GM12872 (cell line): ENCODE data around the gene RCL1.

ENCODE experiments used
- TF ChIP-seq, protein P1 (sequence below): IDR thresholded peaks from 3 replicates; pipeline ENCODE4 v1.5.1; 2011; ENCODE audit warnings: low read depth, mild to moderate bottlenecking, low read length, moderate library complexity; ENCODE audit not compliant: insufficient read depth

The RCL1 gene

GRCh38 chr9:4774209-4774608, 18.5 kb upstream of the RCL1 start:
- TF ChIP-seq, protein P1, sequence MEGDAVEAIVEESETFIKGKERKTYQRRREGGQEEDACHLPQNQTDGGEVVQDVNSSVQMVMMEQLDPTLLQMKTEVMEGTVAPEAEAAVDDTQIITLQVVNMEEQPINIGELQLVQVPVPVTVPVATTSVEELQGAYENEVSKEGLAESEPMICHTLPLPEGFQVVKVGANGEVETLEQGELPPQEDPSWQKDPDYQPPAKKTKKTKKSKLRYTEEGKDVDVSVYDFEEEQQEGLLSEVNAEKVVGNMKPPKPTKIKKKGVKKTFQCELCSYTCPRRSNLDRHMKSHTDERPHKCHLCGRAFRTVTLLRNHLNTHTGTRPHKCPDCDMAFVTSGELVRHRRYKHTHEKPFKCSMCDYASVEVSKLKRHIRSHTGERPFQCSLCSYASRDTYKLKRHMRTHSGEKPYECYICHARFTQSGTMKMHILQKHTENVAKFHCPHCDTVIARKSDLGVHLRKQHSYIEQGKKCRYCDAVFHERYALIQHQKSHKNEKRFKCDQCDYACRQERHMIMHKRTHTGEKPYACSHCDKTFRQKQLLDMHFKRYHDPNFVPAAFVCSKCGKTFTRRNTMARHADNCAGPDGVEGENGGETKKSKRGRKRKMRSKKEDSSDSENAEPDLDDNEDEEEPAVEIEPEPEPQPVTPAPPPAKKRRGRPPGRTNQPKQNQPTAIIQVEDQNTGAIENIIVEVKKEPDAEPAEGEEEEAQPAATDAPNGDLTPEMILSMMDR: no peak

DNA sequence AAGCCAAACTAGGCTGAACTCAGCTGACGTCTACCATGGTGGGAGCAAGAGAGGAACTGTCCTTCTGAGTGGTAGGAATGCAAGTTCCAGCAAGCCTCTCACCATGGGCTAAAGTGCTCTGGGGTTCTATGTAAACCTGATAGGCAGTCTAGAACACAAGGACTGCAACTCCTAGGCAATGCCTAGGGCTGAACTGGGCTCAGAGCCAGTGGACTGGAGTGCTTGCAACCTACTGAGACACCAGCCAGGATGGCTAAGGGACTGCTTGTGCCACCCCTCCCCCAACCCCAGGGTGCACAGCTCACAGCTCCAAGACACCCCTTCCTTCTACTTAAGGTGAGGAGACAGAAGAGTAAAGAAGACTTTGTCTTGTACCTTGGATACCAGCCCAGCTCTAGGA, 12.1 kb upstream of the RCL1 start:
- TF ChIP-seq, protein P1: no peak

GRCh38 chr9:4781408-4781807, 11.3 kb upstream of the RCL1 start:
- TF ChIP-seq, protein P1: no peak

GRCh38 chr9:4784403-4784802, 8.3 kb upstream of the RCL1 start:
- TF ChIP-seq, protein P1: no peak

DNA sequence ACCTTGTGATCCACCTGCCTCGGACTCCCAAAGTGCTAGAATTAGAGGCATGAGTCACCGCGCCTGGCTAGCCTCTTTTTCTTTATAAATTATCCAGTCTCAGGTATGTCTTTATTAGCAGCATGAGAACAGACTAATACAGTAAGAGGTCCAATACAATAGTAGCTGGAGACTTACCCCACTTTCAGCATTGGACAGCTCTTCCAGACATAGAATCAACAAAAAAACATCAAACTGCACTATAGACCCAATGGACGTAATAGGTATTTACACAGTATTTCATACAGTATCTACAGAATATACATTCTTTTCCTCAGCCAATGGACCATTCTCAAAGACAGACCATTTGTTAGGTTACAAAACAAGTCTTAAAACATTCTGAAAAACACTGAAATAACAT, 6.1 kb upstream of the RCL1 start:
- TF ChIP-seq, protein P1: no peak

DNA sequence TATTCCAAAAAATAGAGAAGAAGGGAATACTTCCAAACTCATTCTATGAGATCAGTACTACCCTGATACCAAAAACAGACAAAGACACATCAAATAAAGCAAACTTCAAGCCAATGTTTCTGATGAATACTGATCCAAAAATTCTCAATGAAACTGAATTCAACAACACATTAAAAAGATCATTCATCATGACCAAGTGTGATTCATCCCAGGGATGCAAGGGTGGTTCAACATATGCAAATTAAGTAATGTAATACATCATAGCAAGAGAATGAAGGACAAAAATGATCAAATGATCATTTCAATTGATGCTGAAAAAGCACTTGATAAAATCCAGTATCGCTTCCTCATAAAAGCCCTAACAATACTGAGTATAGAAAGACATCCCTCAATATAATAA, 4.9 kb upstream of the RCL1 start:
- TF ChIP-seq, protein P1: no peak

DNA sequence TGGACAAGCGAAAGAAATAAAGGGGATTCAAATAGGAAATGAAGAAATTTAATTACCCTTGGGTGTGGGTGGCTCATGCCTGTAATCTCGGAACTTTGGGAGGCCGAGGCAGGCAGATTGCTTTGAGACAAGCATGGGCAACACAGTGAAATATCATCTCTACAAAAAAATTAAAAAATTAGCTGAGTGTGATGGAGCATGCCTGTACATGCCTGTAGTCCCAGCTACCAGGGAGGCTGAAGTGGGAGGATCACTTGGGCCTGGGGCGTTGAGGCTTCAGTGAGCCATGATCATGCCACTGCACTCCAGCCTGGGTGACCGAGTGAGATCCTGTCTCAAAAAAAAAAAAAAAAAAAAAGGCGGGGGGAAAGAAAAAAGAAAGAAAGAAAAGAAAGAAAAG, 4.0 kb upstream of the RCL1 start:
- TF ChIP-seq, protein P1: no peak
